ENCODE measurements around the gene PTGES2. TPM values are rescaled to one million over a fixed set of nuclear protein-coding genes. Genes with fewer than 3 reads are reported as not detected.

The PTGES2 gene
- total and polyA plus RNA-seq, 4 donors, result 22.8 to 41.1 (median 31.5) TPM

GRCh38 chr9:128162215-128163026 lies 34.9 kb upstream of the PTGES2 start:
- no peak overlapping the region for H3K27ac ChIP-seq (ENCODE audit: low read depth in 1 of 2, low read length in 2 of 2)
- H3K36me3 ChIP-seq (ENCODE audit: control insufficient read depth in 4 of 4, insufficient read depth in 3 of 4, low read depth in 1 of 4, low read length in 3 of 4), result peaks cover 5 to 26% (median 15%) of the 10 kb centered on the region in 4 donors
- WGBS, result 92% methylated on average over 10 of the region's 10 CpGs
- no peak overlapping the region for H3K9ac ChIP-seq (ENCODE audit: low read depth in 1 of 2, low read length in 2 of 2)
- no peaks in the 10 kb centered on the region for H3K9me3 ChIP-seq (ENCODE audit: control insufficient read depth in 4 of 4, low read length in 3 of 4)
- no peak overlapping the region for H3K4me3 ChIP-seq (ENCODE audit: low read depth in 1 of 3, low read length in 3 of 3)
- peaks cover 3 to 16% (median 7%) of the 10 kb centered on the region in 4 donors for H3K4me1 ChIP-seq (ENCODE audit: control insufficient read depth in 4 of 4, insufficient read depth in 4 of 4, low read length in 3 of 4)
- H3K27me3 ChIP-seq (ENCODE audit: control insufficient read depth in 4 of 4, insufficient read depth in 4 of 4, low read length in 3 of 4), result no peaks in the 10 kb centered on the region
- TF ChIP-seq HNF4A (conservative IDR thresholded peaks at IDR 0.05) (no peak), TAF1 (conservative IDR thresholded peaks at IDR 0.05) (no peak), ZBTB33 (IDR thresholded peaks at IDR 0.05) (no peak), GABPA (IDR thresholded peaks at IDR 0.05 in 1 of 2, conservative IDR thresholded peaks at IDR 0.05 in 1 of 2) (no peak), ATF3 (IDR thresholded peaks at IDR 0.05) (no peak), NR2F2 (IDR thresholded peaks at IDR 0.05) (no peak), FOXA2 (IDR thresholded peaks at IDR 0.05) (no peak), SP1 (IDR thresholded peaks at IDR 0.05) (no peak), CTCF (IDR thresholded peaks at IDR 0.05; ENCODE audit: low read depth, low read length, missing input control) (no peak), YY1 (IDR thresholded peaks at IDR 0.05) (no peak), HNF4G (IDR thresholded peaks at IDR 0.05) (no peak), RAD21 (IDR thresholded peaks at IDR 0.05) (no peak), JUND (IDR thresholded peaks at IDR 0.05) (no peak), EGR1 (IDR thresholded peaks at IDR 0.05; ENCODE audit: low read depth in 2 of 2) (no peak), REST (IDR thresholded peaks at IDR 0.05) (no peak), FOXA1 (IDR thresholded peaks at IDR 0.05) (no peak), RXRA (IDR thresholded peaks at IDR 0.05) (no peak), MAX (IDR thresholded peaks at IDR 0.05) (no peak)
- no peak for DNase-seq (ENCODE audit: low spot score)
